K562 (cell line): ENCODE measurements around the gene CHCT1. TPM values are rescaled to one million over a fixed set of nuclear protein-coding genes. Genes with fewer than 3 reads are reported as not detected.

Experiments
- BACH1 ChIP-seq: fragments of 200-800 bp; sonication (Bioruptor generic); IDR thresholded peaks from 2 replicates; pipeline ENCODE4 v1.6.1; 2016; ENCODE audit warnings: missing genetic modification characterization, missing compliant biosample characterization
- BHLHE40 ChIP-seq: IDR thresholded peaks from 2 replicates; pipeline ENCODE4 v1.6.1; 2011; ENCODE audit warnings: low read length, improper control_type of control experiment
- BRF1 ChIP-seq: IDR thresholded peaks from 3 replicates; pipeline ENCODE4 v1.6.1; 2011; ENCODE audit warnings: borderline replicate concordance, mild to moderate bottlenecking; ENCODE audit not compliant: insufficient read length; ENCODE audit errors: extremely low read depth
- CEBPB ChIP-seq: fragments of 450-650 bp; IDR thresholded peaks from 2 replicates; pipeline ENCODE4 v1.6.1; 2016; ENCODE audit warnings: missing genetic modification characterization, missing compliant biosample characterization
- CREB3 ChIP-seq: fragments of 450-650 bp; conservative IDR thresholded peaks from 2 replicates; pipeline ENCODE4 v1.6.1; 2016; ENCODE audit warnings: missing genetic modification characterization, low read depth, mild to moderate bottlenecking, missing compliant biosample characterization, moderate library complexity
- ELF2 ChIP-seq: fragments of 250-450 bp; sonication (Bioruptor Pico); IDR thresholded peaks from 2 replicates; pipeline ENCODE4 v1.5.0; 2021; ENCODE audit warnings: mild to moderate bottlenecking
- FOXP4 ChIP-seq: sonication (generic); formaldehyde crosslinking; IDR thresholded peaks from 2 replicates; pipeline ENCODE4 v1.8.0; 2022; ENCODE audit warnings: mild to moderate bottlenecking, missing genetic modification reagents, borderline replicate concordance
- GTF3C2 ChIP-seq: IDR thresholded peaks from 3 replicates; pipeline ENCODE4 v1.6.1; 2011; ENCODE audit warnings: borderline replicate concordance, mild to moderate bottlenecking, moderate library complexity; ENCODE audit not compliant: insufficient read length; ENCODE audit errors: extremely low read depth
- HSF4 ChIP-seq: fragments of 250-450 bp; sonication (Bioruptor Pico); IDR thresholded peaks from 2 replicates; pipeline ENCODE4 v2.1.2; 2022; ENCODE audit warnings: mild to moderate bottlenecking, moderate library complexity, borderline replicate concordance
- IRF2 ChIP-seq: sonication (generic); formaldehyde crosslinking; IDR thresholded peaks from 2 replicates; pipeline ENCODE4 v1.8.1; 2022; ENCODE audit warnings: mild to moderate bottlenecking, missing genetic modification reagents
- KAT8 ChIP-seq: fragments of 450-650 bp; IDR thresholded peaks from 2 replicates; pipeline ENCODE4 v1.6.1; 2016; ENCODE audit warnings: low read depth, mild to moderate bottlenecking
- KLF13 ChIP-seq: fragments of 450-650 bp; IDR thresholded peaks from 2 replicates; pipeline ENCODE4 v1.6.1; 2016; ENCODE audit warnings: missing genetic modification characterization, low read depth, mild to moderate bottlenecking, missing compliant biosample characterization, moderate library complexity, borderline replicate concordance
- MCM7 ChIP-seq, 2 experiments: fragments of 450-650 bp; IDR thresholded peaks; 2 replicates each; pipeline ENCODE4 v1.6.1; 2016 to 2018
- MEF2A ChIP-seq: IDR thresholded peaks from 2 replicates; pipeline ENCODE4 v1.6.1; 2011; ENCODE audit warnings: low read depth, mild to moderate bottlenecking, low read length, moderate library complexity; ENCODE audit not compliant: control insufficient read depth
- MEF2D ChIP-seq: conservative IDR thresholded peaks from 2 replicates; pipeline ENCODE4 v1.6.1; 2016; ENCODE audit warnings: low read depth, missing genetic modification characterization, missing compliant biosample characterization
- NFYB ChIP-seq: IDR thresholded peaks from 2 replicates; pipeline ENCODE4 v1.6.1; 2011; ENCODE audit warnings: mild to moderate bottlenecking, moderate library complexity; ENCODE audit not compliant: insufficient read length; ENCODE audit errors: extremely low read depth
- PHF21A ChIP-seq: fragments of 450-650 bp; IDR thresholded peaks from 2 replicates; pipeline ENCODE4 v1.6.1; 2017; ENCODE audit warnings: low read depth, borderline replicate concordance
- RFX5 ChIP-seq: IDR thresholded peaks from 2 replicates; pipeline ENCODE4 v1.6.1; 2011; ENCODE audit warnings: low read depth, mild to moderate bottlenecking, improper control_type of control experiment, low read length
- TAL1 ChIP-seq: fragments of 450-650 bp; IDR thresholded peaks from 2 replicates; pipeline ENCODE4 v1.6.1; 2016; ENCODE audit warnings: mild to moderate bottlenecking
- TBP ChIP-seq: optimal IDR thresholded peaks from 2 replicates; pipeline ENCODE3; 2011; ENCODE audit warnings: low read depth, low read length, improper control_type of control experiment
- TEAD4 ChIP-seq, 2 experiments: sonication (generic) in 1 of 2; formaldehyde crosslinking in 1 of 2; IDR thresholded peaks; 2 replicates each; pipeline versions ENCODE4 v1.6.1 to v1.8.0; 2012 to 2022; ENCODE audit warnings: borderline replicate concordance in 1 of 2, inconsistent platforms in 1 of 2, low read length in 1 of 2, mild to moderate bottlenecking in 1 of 2, missing genetic modification reagents in 1 of 2
- ZFP1 ChIP-seq: fragments of 450-650 bp; formaldehyde crosslinking; IDR thresholded peaks from 2 replicates; pipeline ENCODE4 v1.4.0; 2020; ENCODE audit warnings: mild to moderate bottlenecking, mixed read lengths
- ZNF740 ChIP-seq, 3 experiments: fragments of 200-800 bp in 1 of 3; sonication (Bioruptor generic) in 1 of 3; sonication (generic) in 1 of 3; formaldehyde crosslinking in 1 of 3; IDR thresholded peaks; 2 replicates each; pipeline versions ENCODE4 v1.6.1 to v1.8.0; 2016 to 2022; ENCODE audit warnings: mild to moderate bottlenecking in 2 of 3, missing compliant biosample characterization in 2 of 3, missing genetic modification characterization in 2 of 3, missing genetic modification reagents in 1 of 3
- polyA plus RNA-seq, 8 experiments: library from polyadenylated mRNA; depleted of rRNA in 4 of 8; stranded (reverse) in 5 of 8; unstranded in 3 of 8; fragments of >200 nt; fragmentation: Nextera tagmentation in 2 of 8; fragmentation: Illumina TruSeq in 1 of 8; extraction: Ambion mirVana in 2 of 8; extraction: Trizol in 1 of 8; gene quantifications; 2 replicates each; pipeline versions ENCODE4 v1.2.1 to v1.2.3, GENCODE V29; 2011 to 2014; ENCODE audit warnings: inconsistent platforms in 1 of 8, missing spikeins in 1 of 8
- total RNA-seq, 7 experiments: library from RNA; depleted of rRNA in 6 of 7; stranded (reverse); fragments of >200 nt in 6 of 7; fragmentation: Illumina TruSeq in 2 of 7; extraction: Trizol in 2 of 7; gene quantifications; 2 replicates each; pipeline versions ENCODE4 v1.2.1 to v1.2.3, GENCODE V29; 2011 to 2021; ENCODE audit warnings: low replicate concordance in 1 of 7

The CHCT1 gene
- total and polyA plus RNA-seq, 9 of the 15 experiments (the other 6 are each of a cell fraction or from before 2014, with no cell fraction given): not detected

- TF ChIP-seq MEF2D (no peak), ELF2 (CRISPR knock-in tag) (no peak), ZNF740 (CRISPR knock-in tag; IDR thresholded peaks at IDR 0.05) (no peak), ZNF740 (tag; IDR thresholded peaks at IDR 0.05) (no peak), FOXP4 (CRISPR knock-in tag) (no peak), TAL1 (no peak), IRF2 (no peak), MCM7 (IDR thresholded peaks at IDR 0.05) (no peak), RFX5 (no peak), PHF21A (no peak), BHLHE40 (no peak), KLF13 (tag) (no peak), MEF2A (no peak), NFYB (no peak), HSF4 (no peak), BRF1 (no peak), CEBPB (tag) (no peak), BACH1 (tag) (no peak), CREB3 (tag) (no peak), KAT8 (no peak), GTF3C2 (no peak), TEAD4 (IDR thresholded peaks at IDR 0.05; ENCODE audit: low read length) (0 out of 2 replicates have a peak, but pooled peaks have one; percentile 38), TEAD4 (CRISPR knock-in tag; IDR thresholded peaks at IDR 0.05; ENCODE audit: borderline replicate concordance) (no peak), ZFP1 (CRISPR knock-in tag) (no peak), TBP (no peak)
Observed at GRCh38 chr17:60381958-60382357, 40.3 kb upstream of the CHCT1 start (continued).
